ENCODE measurements around the gene OPCML. TPM values are rescaled to one million over a fixed set of nuclear protein-coding genes. Genes with fewer than 3 reads are reported as not detected.

Gene OPCML
- total RNA-seq, 1 experiment from 2014 or later = not detected

- H3K9me3 ChIP-seq = no peaks in the 10 kb centered on the region
- no peak overlapping the region for H3K27ac Mint-ChIP-seq (ENCODE audit: unreplicated experiment)
- BruUV-seq (replicated peaks) = no TSS peak
- no peak for TF ChIP-seq CTCF (IDR thresholded peaks at IDR 0.05; ENCODE audit: insufficient read depth in 1 of 2, low read depth in 1 of 2, low read length in 1 of 2, severe bottlenecking in 1 of 2, unreplicated experiment in 1 of 2)
- intact Hi-C loops (cut with micrococcal nuclease; ENCODE audit: unreplicated experiment) = no loop called here
- H3K9me3 Mint-ChIP-seq (ENCODE audit: unreplicated experiment) = peaks cover 25% of the 10 kb centered on the region
- POLR2A ChIA-PET = no interaction called here
- CTCF ChIA-PET = no interaction called here
- H3K4me3 Mint-ChIP-seq (ENCODE audit: unreplicated experiment) = no peak overlapping the region
- H3K4me1 Mint-ChIP-seq (ENCODE audit: low read depth, unreplicated experiment) = no peaks in the 10 kb centered on the region
- no peaks in the 10 kb centered on the region for H3K4me1 ChIP-seq
- H3K36me3 ChIP-seq (ENCODE audit: control insufficient read depth, insufficient read depth, low read length) = no peaks in the 10 kb centered on the region
- H3K27me3 ChIP-seq (replicated peaks; ENCODE audit: control insufficient read depth, insufficient read depth, low read length) = no peaks in the 10 kb centered on the region
- H3K4me3 ChIP-seq (ENCODE audit: low read depth, low read length) = no peak overlapping the region
- H3K27me3 Mint-ChIP-seq (ENCODE audit: insufficient read depth, unreplicated experiment) = peaks cover 18% of the 10 kb centered on the region
- peak in 1 of 2 experiments; percentile 9 for DNase-seq
- no peaks in the 10 kb centered on the region for H3K36me3 Mint-ChIP-seq (ENCODE audit: insufficient read depth, unreplicated experiment)
Measured at GRCh38 chr11:133306019-133306418, 226.3 kb downstream of the OPCML start.

GRCh38 chr11:133305208-133305956 lies 226.9 kb downstream of the OPCML start:
- Histone ChIP-seq H3K4me3 (ENCODE audit: low read depth, low read length) (no peak overlapping the region), H3K9me3 (no peaks in the 10 kb centered on the region), H3K36me3 (ENCODE audit: control insufficient read depth, insufficient read depth, low read length) (no peaks in the 10 kb centered on the region), H3K27me3 (replicated peaks; ENCODE audit: control insufficient read depth, insufficient read depth, low read length) (no peaks in the 10 kb centered on the region), H3K4me1 (no peaks in the 10 kb centered on the region)
- H3K4me1 Mint-ChIP-seq (ENCODE audit: low read depth, unreplicated experiment) = no peaks in the 10 kb centered on the region
- no peak for DNase-seq
- peaks cover 20% of the 10 kb centered on the region for H3K27me3 Mint-ChIP-seq (ENCODE audit: insufficient read depth, unreplicated experiment)
- no peak for TF ChIP-seq CTCF (IDR thresholded peaks at IDR 0.05; ENCODE audit: insufficient read depth in 1 of 2, low read depth in 1 of 2, low read length in 1 of 2, severe bottlenecking in 1 of 2, unreplicated experiment in 1 of 2)
- ChIA-PET POLR2A (no interaction called here), CTCF (no interaction called here)
- BruUV-seq (replicated peaks) = no TSS peak
- peaks cover 25% of the 10 kb centered on the region for H3K9me3 Mint-ChIP-seq (ENCODE audit: unreplicated experiment)
- no peaks in the 10 kb centered on the region for H3K36me3 Mint-ChIP-seq (ENCODE audit: insufficient read depth, unreplicated experiment)
- intact Hi-C loops (cut with micrococcal nuclease; ENCODE audit: unreplicated experiment) = no loop called here
- no peak overlapping the region for H3K4me3 Mint-ChIP-seq (ENCODE audit: unreplicated experiment)
- no peak overlapping the region for H3K27ac Mint-ChIP-seq (ENCODE audit: unreplicated experiment)

- ChIA-PET CTCF (no interaction called here), POLR2A (no interaction called here)
- Mint-ChIP-seq H3K27me3 (ENCODE audit: insufficient read depth, unreplicated experiment) (peaks cover 16% of the 10 kb centered on the region), H3K27ac (ENCODE audit: unreplicated experiment) (no peak overlapping the region), H3K36me3 (ENCODE audit: insufficient read depth, unreplicated experiment) (no peaks in the 10 kb centered on the region), H3K4me3 (ENCODE audit: unreplicated experiment) (no peak overlapping the region), H3K4me1 (ENCODE audit: low read depth, unreplicated experiment) (no peaks in the 10 kb centered on the region), H3K9me3 (ENCODE audit: unreplicated experiment) (peaks cover 10% of the 10 kb centered on the region)
- Histone ChIP-seq H3K27me3 (replicated peaks; ENCODE audit: control insufficient read depth, insufficient read depth, low read length) (no peaks in the 10 kb centered on the region), H3K9me3 (0 out of 2 replicates have a peak, but pooled peaks cover 2% of the 10 kb centered on the region), H3K36me3 (ENCODE audit: control insufficient read depth, insufficient read depth, low read length) (no peaks in the 10 kb centered on the region), H3K4me1 (no peaks in the 10 kb centered on the region), H3K4me3 (ENCODE audit: low read depth, low read length) (no peak overlapping the region)
- BruUV-seq (replicated peaks) = no TSS peak
- no peak for DNase-seq
- intact Hi-C loops (cut with micrococcal nuclease; ENCODE audit: unreplicated experiment) = no loop called here
- no peak for TF ChIP-seq CTCF (IDR thresholded peaks at IDR 0.05; ENCODE audit: insufficient read depth in 1 of 2, low read depth in 1 of 2, low read length in 1 of 2, severe bottlenecking in 1 of 2, unreplicated experiment in 1 of 2)
Measured at GRCh38 chr11:133303262-133303661, 229.0 kb downstream of the OPCML start.
